Activated naive CD4-positive, alpha-beta T cell treated with anti-CD3 and anti-CD28 coated beads, Interleukin-2, amount 50 U/mL, for 24 hours (primary cell): ENCODE measurements around the gene BPHL.

ENCODE experiments used
- H3K27ac Mint-ChIP-seq: one replicate; pipeline ENCODE4 v1.8.0; 2021; ENCODE audit warnings: mild to moderate bottlenecking, mixed read lengths
- H3K27me3 Mint-ChIP-seq: one replicate; pipeline ENCODE4 v1.8.0; 2021; ENCODE audit warnings: mixed read lengths
- H3K36me3 Mint-ChIP-seq: one replicate; pipeline ENCODE4 v1.8.0; 2021; ENCODE audit warnings: mixed read lengths
- H3K4me1 Mint-ChIP-seq: one replicate; pipeline ENCODE4 v1.8.0; 2021; ENCODE audit warnings: mixed read lengths
- H3K4me3 Mint-ChIP-seq: one replicate; pipeline ENCODE4 v1.8.0; 2021; ENCODE audit warnings: mild to moderate bottlenecking, mixed read lengths
- H3K9me3 Mint-ChIP-seq: one replicate; pipeline ENCODE4 v1.8.0; 2021; ENCODE audit warnings: mixed read lengths

Gene BPHL

DNA sequence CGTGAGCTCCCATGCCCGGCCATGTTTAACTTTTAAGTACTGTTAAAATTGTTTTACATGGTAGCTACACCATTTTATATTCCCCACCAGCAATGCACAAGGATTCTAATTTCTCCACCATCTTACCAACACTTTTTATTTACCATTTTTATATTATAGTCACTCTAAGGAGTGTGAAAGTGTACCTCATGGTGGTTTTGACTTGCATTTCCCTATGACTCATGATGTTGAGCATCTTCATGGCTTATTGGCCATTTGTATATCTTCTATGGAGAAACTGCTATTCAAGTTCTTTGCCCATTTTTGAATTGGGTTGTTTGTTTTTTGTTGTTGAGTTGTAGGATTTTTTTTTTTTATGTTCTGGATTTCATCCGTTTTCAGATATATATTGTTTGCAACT is 15.6 kb upstream of the BPHL start:
- no peaks in the 10 kb centered on the region for H3K9me3 Mint-ChIP-seq
- no peaks in the 10 kb centered on the region for H3K27me3 Mint-ChIP-seq
- peaks cover 8% of the 10 kb centered on the region for H3K4me1 Mint-ChIP-seq
- H3K36me3 Mint-ChIP-seq, result peaks cover 20% of the 10 kb centered on the region
- H3K27ac Mint-ChIP-seq, result no peak overlapping the region
- H3K4me3 Mint-ChIP-seq, result no peak overlapping the region

GRCh38 chr6:3108746-3109414 is 9.6 kb upstream of the BPHL start:
- Mint-ChIP-seq H3K4me1 (peaks cover 13% of the 10 kb centered on the region), H3K9me3 (no peaks in the 10 kb centered on the region), H3K27ac (peak overlapping the region; percentile 69), H3K36me3 (peaks cover 30% of the 10 kb centered on the region), H3K4me3 (no peak overlapping the region), H3K27me3 (no peaks in the 10 kb centered on the region)

DNA sequence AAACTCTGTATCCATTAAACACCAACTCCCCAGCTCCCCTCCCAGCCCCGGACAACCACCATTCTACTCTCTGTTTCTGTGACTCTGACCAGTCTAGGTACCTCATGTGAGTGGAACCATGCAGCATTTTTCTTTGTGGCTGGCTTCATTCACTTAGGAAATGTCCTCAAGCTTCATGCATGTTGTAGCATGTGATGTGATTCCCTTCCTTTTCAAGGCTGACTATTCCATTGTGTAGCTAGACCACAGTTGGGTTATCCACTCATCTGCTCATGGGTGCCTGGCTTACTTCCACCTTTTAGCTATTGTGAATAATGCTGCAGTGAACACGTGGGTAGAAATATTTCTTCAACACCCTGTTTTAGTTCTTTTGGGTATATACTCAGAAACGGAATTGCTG is 8.8 kb upstream of the BPHL start:
- Mint-ChIP-seq H3K4me1 (peaks cover 13% of the 10 kb centered on the region), H3K36me3 (peaks cover 23% of the 10 kb centered on the region), H3K27ac (peak overlapping the region; percentile 51), H3K4me3 (no peak overlapping the region), H3K27me3 (no peaks in the 10 kb centered on the region), H3K9me3 (no peaks in the 10 kb centered on the region)

DNA sequence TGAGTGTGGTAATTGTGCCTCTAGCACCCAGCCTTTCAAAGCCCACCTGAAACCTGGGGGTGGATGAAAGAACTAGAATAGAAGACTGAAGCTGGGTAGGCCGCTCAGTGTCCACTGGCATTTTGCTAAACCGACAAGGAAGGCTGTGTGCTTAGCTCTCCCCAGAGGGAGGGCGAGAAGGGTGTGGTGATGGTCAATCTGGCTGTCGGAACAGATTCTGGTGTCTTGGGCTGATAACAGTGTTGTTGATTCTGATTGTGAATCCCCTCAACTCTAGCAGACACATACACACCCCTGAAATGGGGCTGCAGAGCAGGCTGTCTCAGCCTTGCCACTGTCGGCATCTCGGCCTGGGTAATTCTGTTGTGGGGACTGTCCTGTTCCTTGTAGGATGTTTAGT is 4.1 kb upstream of the BPHL start:
- no peak overlapping the region for H3K4me3 Mint-ChIP-seq
- peaks cover 12% of the 10 kb centered on the region for H3K4me1 Mint-ChIP-seq
- H3K27ac Mint-ChIP-seq, result no peak overlapping the region
- no peaks in the 10 kb centered on the region for H3K27me3 Mint-ChIP-seq
- H3K36me3 Mint-ChIP-seq, result peaks cover 10% of the 10 kb centered on the region
- no peaks in the 10 kb centered on the region for H3K9me3 Mint-ChIP-seq

DNA sequence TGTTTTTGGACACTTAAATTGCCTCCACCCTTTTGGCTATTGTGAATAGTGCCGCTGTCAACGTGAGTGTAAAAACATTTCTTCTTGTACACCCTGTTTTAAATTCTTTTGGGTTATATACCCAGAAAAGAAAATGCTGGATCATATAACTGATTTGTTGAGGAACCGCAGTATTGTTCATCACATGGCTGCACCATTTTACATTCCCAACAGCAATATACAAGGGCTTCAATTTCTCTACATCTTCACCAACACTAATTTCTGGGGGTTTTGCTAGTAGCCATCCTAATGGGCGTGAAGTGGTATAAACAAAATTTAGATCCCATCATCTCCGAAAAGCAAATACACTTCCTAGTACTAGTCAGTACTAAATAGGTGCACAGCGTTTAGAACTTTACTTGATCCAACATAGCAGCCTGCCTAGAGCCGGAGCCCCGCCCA is 579 bp upstream of the BPHL start:
- Mint-ChIP-seq H3K4me3 (peak overlapping the region; percentile 89), H3K27ac (peak overlapping the region; percentile 91), H3K9me3 (no peaks in the 10 kb centered on the region), H3K4me1 (peaks cover 14% of the 10 kb centered on the region), H3K27me3 (no peaks in the 10 kb centered on the region), H3K36me3 (peaks cover 2% of the 10 kb centered on the region)

DNA sequence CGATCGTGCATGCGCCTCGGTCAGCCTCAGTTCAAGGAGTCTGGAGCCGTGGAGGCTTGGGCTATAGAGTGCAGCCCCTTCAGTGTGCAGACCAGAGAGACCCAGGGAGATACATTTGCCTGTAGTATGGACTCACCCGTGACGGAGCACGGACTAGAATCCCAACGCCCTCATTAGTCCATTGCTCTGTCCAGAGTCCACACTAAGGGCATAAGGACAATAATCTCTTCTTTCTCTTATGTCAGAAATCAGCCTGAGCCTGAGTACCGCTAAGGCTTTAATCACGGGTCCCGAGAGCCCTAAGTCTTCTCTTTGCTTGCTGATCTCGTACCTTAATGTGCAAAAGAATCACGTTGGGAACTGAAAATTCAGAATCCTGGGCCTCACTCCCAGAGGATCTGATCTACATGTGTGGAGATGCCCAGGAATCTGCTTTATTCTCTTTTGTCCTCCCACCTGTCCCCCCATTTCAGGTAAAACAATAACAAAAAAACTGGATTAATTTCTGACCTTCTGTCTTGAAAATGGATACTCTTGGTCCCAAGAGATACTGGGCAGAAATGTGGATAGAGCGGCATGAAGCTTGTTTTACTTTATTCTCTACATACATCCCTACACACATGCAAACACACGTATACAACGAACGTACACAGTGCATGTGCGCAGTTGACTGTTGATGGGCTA is 671 bp downstream of the BPHL start:
- Mint-ChIP-seq H3K9me3 (no peaks in the 10 kb centered on the region), H3K27ac (peak overlapping the region; percentile 25), H3K27me3 (no peaks in the 10 kb centered on the region), H3K4me1 (peaks cover 18% of the 10 kb centered on the region), H3K36me3 (no peaks in the 10 kb centered on the region), H3K4me3 (peak overlapping the region; percentile 89)

DNA sequence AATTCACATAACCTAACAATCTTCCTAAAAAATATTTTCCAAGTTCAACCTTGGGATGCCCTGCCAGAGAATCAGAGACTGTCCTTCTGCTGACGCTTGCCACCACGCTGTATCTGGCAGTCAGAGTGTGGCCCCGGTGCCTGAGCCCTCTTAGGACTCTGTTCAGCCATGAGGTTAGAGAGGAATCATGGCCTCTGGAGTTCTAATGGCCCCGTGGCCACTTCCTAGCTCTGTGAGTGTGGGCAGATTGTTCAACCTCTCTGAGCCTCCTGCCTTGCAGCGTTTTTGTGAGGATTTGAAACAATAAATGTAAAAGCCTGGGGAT is 2.2 kb downstream of the BPHL start:
- H3K4me3 Mint-ChIP-seq, result no peak overlapping the region
- no peaks in the 10 kb centered on the region for H3K27me3 Mint-ChIP-seq
- H3K27ac Mint-ChIP-seq, result no peak overlapping the region
- no peaks in the 10 kb centered on the region for H3K36me3 Mint-ChIP-seq
- H3K4me1 Mint-ChIP-seq, result peaks cover 18% of the 10 kb centered on the region
- no peaks in the 10 kb centered on the region for H3K9me3 Mint-ChIP-seq

- no peak overlapping the region for H3K4me3 Mint-ChIP-seq
- no peaks in the 10 kb centered on the region for H3K27me3 Mint-ChIP-seq
- no peaks in the 10 kb centered on the region for H3K36me3 Mint-ChIP-seq
- no peaks in the 10 kb centered on the region for H3K9me3 Mint-ChIP-seq
- peaks cover 14% of the 10 kb centered on the region for H3K4me1 Mint-ChIP-seq
- H3K27ac Mint-ChIP-seq, result no peak overlapping the region
Observed at GRCh38 chr6:3122823-3123182, 4.3 kb downstream of the BPHL start.

- H3K27ac Mint-ChIP-seq, result no peak overlapping the region
- no peaks in the 10 kb centered on the region for H3K27me3 Mint-ChIP-seq
- peaks cover 2% of the 10 kb centered on the region for H3K36me3 Mint-ChIP-seq
- no peak overlapping the region for H3K4me3 Mint-ChIP-seq
- peaks cover 4% of the 10 kb centered on the region for H3K4me1 Mint-ChIP-seq
- H3K9me3 Mint-ChIP-seq, result no peaks in the 10 kb centered on the region
Observed at GRCh38 chr6:3124667-3125066, 6.2 kb downstream of the BPHL start.

DNA sequence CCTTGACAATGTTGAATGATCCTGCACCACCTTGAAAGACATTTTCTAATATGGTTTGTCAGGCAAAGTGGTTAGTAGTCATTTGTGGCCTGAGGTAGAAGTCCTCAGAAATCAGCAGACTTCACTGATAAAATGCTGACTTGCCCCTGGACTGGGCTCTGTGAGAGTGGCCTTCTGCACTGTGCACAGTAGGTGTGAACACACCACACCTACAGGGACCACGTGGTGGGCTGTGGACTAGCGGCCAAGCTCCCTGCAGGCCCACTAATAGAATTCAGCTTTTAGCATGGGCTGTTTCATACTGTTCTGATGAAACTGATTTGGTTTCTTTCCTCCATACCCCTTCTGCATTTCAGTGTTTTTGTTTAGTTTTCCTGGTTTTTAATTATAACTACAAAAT is 7.3 kb downstream of the BPHL start:
- no peak overlapping the region for H3K4me3 Mint-ChIP-seq
- H3K27ac Mint-ChIP-seq, result no peak overlapping the region
- H3K36me3 Mint-ChIP-seq, result peaks cover 5% of the 10 kb centered on the region
- peaks cover 4% of the 10 kb centered on the region for H3K4me1 Mint-ChIP-seq
- H3K9me3 Mint-ChIP-seq, result no peaks in the 10 kb centered on the region
- no peaks in the 10 kb centered on the region for H3K27me3 Mint-ChIP-seq

DNA sequence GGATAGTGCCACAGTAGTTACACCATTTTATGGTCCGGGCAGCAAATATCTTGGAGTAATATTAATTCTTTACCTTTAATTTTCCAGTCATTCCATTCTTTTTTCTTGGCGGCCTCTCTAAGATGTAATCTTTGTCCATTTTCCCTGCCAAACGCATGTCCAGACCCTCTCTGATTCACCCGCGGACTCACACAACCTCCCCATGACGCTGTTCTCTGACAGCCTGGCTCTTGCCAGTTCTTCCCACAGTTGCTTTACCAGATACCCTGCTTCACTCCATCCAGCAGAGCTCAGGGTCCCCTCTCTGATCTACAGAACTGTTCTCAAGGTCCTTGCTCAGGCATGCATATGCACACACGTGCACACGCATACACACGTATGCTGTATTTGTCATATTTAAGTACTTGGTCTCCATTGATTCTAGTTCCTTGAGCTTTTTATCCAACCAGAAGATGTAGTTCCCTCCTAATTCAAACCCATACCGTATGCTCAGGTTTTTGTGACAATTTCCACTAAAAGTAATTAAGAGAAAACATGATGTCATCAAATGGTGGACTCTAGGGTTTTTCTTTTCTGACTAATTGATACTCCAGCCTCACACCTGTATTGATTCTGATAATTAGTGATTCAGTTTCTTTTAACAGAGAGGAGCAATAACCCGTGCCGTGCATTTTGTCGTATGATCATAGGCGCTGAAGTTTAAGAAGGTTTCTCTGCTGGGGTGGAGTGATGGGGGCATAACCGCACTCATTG is 10.0 kb downstream of the BPHL start:
- H3K9me3 Mint-ChIP-seq, result no peaks in the 10 kb centered on the region
- no peaks in the 10 kb centered on the region for H3K27me3 Mint-ChIP-seq
- H3K27ac Mint-ChIP-seq, result no peak overlapping the region

DNA sequence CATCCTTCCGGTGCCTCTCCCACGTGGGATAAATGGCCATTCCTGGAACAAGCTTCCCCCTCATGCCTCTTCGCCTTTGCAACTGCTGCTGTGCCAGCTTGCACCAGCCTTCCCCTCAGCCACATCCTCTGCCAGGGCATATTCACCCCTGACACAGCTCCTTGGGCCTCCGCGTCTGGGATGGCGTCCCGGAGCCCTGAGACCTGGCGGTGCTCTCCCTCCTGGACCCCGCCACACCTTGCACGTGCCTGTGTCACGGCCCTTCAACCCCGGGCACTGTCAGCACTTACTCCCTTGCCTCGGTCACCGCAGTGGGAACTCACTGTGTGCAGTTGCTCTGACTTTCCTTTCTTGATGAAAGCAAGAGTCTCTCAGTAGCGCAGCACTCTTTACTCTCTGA is 13.2 kb downstream of the BPHL start:
- Mint-ChIP-seq H3K36me3 (peaks cover 17% of the 10 kb centered on the region), H3K4me3 (no peak overlapping the region), H3K9me3 (no peaks in the 10 kb centered on the region), H3K4me1 (no peaks in the 10 kb centered on the region), H3K27ac (no peak overlapping the region), H3K27me3 (no peaks in the 10 kb centered on the region)

More for the DNA sequence above, 10.0 kb downstream of the BPHL start:
- peaks cover 3% of the 10 kb centered on the region for H3K4me1 Mint-ChIP-seq
- H3K4me3 Mint-ChIP-seq, result no peak overlapping the region
- H3K36me3 Mint-ChIP-seq, result peaks cover 13% of the 10 kb centered on the region

- Mint-ChIP-seq H3K27ac (no peak overlapping the region), H3K9me3 (no peaks in the 10 kb centered on the region), H3K4me3 (no peak overlapping the region), H3K36me3 (peaks cover 21% of the 10 kb centered on the region), H3K27me3 (no peaks in the 10 kb centered on the region), H3K4me1 (no peaks in the 10 kb centered on the region)
Observed at GRCh38 chr6:3133515-3133914, 15.0 kb downstream of the BPHL start.

- Mint-ChIP-seq H3K27me3 (no peaks in the 10 kb centered on the region), H3K9me3 (no peaks in the 10 kb centered on the region), H3K27ac (no peak overlapping the region), H3K4me3 (no peak overlapping the region), H3K36me3 (peaks cover 21% of the 10 kb centered on the region), H3K4me1 (no peaks in the 10 kb centered on the region)
Observed at GRCh38 chr6:3135668-3136291, 17.3 kb downstream of the BPHL start.

DNA sequence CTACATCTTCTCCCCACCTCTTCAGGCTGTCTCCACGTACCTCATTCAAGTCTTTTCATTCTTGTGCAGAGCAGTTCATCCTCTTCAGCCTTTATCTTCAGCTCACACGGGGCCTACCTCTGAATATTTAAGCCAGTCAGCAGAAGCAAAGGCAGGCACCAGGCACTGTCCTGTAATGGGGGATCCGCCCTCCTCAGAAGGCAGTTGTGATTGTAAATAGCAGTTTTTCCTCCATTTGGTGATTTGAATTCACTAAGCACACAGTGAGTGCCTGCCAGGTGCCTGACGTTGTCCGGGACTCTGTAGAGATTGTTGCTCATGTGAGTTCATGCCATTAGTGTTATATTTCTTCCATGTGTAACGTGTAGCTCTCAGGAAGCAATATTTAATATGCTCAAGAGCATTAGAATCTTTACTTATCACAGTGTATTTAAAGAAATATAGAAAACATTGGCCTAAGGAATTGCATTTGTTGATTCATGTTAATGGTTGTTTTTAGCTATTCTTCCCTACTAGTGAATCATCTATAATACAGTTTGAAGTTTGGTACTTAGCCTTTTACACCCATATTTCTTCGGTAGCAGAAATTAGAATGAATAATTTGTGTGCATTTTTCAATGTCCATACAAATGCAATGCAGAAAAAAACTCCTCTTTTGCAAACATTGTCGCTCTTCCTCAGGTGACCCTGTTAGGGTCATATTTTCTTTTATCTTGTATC is 17.9 kb downstream of the BPHL start:
- H3K27ac Mint-ChIP-seq, result no peak overlapping the region
- no peaks in the 10 kb centered on the region for H3K4me1 Mint-ChIP-seq
- H3K36me3 Mint-ChIP-seq, result peaks cover 20% of the 10 kb centered on the region
- no peak overlapping the region for H3K4me3 Mint-ChIP-seq
- no peaks in the 10 kb centered on the region for H3K27me3 Mint-ChIP-seq
- no peaks in the 10 kb centered on the region for H3K9me3 Mint-ChIP-seq
